Parathyroid adenoma (tissue), 2 donors: ENCODE data around the gene C2orf72.

Experiments
- H2AFZ ChIP-seq: fragments of 300-600 bp; sonication (generic); one replicate; pipeline ENCODE4 v1.7.0; 2017; ENCODE audit warnings: antibody characterized with exemption, mild to moderate bottlenecking
- H3K27ac ChIP-seq: fragments of 300-600 bp; sonication (generic); one replicate; pipeline ENCODE4 v1.7.0; 2017
- H3K27me3 ChIP-seq: fragments of 300-600 bp; sonication (generic); one replicate; pipeline ENCODE4 v1.7.0; 2017; ENCODE audit warnings: low read length; ENCODE audit not compliant: control insufficient read depth, insufficient read depth
- H3K36me3 ChIP-seq: fragments of 300-600 bp; sonication (generic); one replicate; pipeline ENCODE4 v1.7.0; 2017; ENCODE audit warnings: low read length; ENCODE audit not compliant: control insufficient read depth, insufficient read depth
- H3K4me1 ChIP-seq: fragments of 300-600 bp; sonication (generic); one replicate; pipeline ENCODE4 v1.7.0; 2017; ENCODE audit warnings: control low read depth
- H3K4me2 ChIP-seq: fragments of 300-600 bp; sonication (generic); one replicate; pipeline ENCODE4 v1.7.0; 2017; ENCODE audit warnings: low read length
- H3K4me3 ChIP-seq: fragments of 300-600 bp; sonication (generic); one replicate; pipeline ENCODE4 v1.7.0; 2017; ENCODE audit warnings: low read depth, low read length
- H3K79me2 ChIP-seq: fragments of 300-600 bp; sonication (generic); one replicate; pipeline ENCODE4 v1.7.0; 2017; ENCODE audit warnings: control low read depth
- H3K9ac ChIP-seq: fragments of 300-600 bp; sonication (generic); one replicate; pipeline ENCODE4 v1.7.0; 2017; ENCODE audit warnings: mild to moderate bottlenecking
- H3K9me3 ChIP-seq: fragments of 300-600 bp; sonication (generic); one replicate; pipeline ENCODE4 v1.7.0; 2017; ENCODE audit warnings: low read length; ENCODE audit not compliant: control insufficient read depth
- TF ChIP-seq, protein P1 (sequence below): fragments of 300-600 bp; sonication (generic); IDR thresholded peaks from one replicate; pipeline ENCODE4 v1.7.0; 2017; ENCODE audit warnings: antibody characterized with exemption, mild to moderate bottlenecking
- donor health status: primary hyperparathyroidism.

C2orf72 gene

DNA sequence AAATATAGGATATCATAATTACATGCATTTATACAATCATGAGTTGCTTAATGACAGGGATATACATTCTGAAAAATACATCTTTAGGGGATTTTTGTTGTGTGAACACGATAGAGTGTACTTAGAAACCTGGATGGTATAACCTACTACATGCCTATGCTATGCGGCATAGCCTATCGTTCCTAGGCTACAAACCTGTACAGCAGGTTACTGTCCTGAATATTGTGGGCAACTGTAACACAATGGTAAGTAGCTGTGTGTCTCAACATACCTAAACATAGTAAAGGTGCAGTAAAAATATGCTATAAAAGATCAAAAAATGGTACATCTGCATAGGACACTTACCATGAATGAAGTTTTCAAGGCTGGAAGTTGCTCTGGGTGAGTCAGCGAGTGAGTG lies 6.5 kb downstream of the C2orf72 start:
- TF ChIP-seq, protein P1, sequence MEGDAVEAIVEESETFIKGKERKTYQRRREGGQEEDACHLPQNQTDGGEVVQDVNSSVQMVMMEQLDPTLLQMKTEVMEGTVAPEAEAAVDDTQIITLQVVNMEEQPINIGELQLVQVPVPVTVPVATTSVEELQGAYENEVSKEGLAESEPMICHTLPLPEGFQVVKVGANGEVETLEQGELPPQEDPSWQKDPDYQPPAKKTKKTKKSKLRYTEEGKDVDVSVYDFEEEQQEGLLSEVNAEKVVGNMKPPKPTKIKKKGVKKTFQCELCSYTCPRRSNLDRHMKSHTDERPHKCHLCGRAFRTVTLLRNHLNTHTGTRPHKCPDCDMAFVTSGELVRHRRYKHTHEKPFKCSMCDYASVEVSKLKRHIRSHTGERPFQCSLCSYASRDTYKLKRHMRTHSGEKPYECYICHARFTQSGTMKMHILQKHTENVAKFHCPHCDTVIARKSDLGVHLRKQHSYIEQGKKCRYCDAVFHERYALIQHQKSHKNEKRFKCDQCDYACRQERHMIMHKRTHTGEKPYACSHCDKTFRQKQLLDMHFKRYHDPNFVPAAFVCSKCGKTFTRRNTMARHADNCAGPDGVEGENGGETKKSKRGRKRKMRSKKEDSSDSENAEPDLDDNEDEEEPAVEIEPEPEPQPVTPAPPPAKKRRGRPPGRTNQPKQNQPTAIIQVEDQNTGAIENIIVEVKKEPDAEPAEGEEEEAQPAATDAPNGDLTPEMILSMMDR: no peak
- Histone ChIP-seq H3K4me1 (no peaks in the 10 kb centered on the region), H3K9me3 (no peaks in the 10 kb centered on the region), H3K79me2 (no peaks in the 10 kb centered on the region), H3K9ac (no peak overlapping the region), H3K27me3 (no peaks in the 10 kb centered on the region), H3K4me3 (no peak overlapping the region), H3K36me3 (no peaks in the 10 kb centered on the region), H2AFZ (no peak overlapping the region), H3K4me2 (no peak overlapping the region), H3K27ac (no peak overlapping the region)

DNA sequence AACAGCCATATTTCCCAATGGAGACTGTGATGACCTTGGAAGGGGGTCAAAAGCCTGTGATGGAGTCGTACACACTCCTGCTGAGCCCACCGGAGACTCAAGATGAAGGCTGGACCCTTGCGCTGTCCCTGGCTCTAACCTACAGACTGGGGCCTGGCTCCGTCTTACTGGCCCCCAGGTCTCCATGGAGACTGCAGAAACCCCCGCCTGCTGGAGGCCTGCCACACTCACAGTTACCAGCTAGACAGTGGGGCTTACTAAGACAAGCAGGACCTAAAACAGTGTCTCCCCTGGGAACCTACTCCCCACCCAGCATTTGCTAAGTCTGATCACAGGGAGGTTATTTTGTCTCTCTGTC lies 9.6 kb downstream of the C2orf72 start:
- TF ChIP-seq, protein P1: no peak
- H3K4me1 ChIP-seq: no peaks in the 10 kb centered on the region
- no peaks in the 10 kb centered on the region for H3K27me3 ChIP-seq
- no peaks in the 10 kb centered on the region for H3K9me3 ChIP-seq
- no peak overlapping the region for H3K4me3 ChIP-seq
- H3K4me2 ChIP-seq: no peak overlapping the region
- no peaks in the 10 kb centered on the region for H3K36me3 ChIP-seq
- H2AFZ ChIP-seq: no peak overlapping the region
- H3K9ac ChIP-seq: no peak overlapping the region
- no peak overlapping the region for H3K27ac ChIP-seq
- H3K79me2 ChIP-seq: no peaks in the 10 kb centered on the region

DNA sequence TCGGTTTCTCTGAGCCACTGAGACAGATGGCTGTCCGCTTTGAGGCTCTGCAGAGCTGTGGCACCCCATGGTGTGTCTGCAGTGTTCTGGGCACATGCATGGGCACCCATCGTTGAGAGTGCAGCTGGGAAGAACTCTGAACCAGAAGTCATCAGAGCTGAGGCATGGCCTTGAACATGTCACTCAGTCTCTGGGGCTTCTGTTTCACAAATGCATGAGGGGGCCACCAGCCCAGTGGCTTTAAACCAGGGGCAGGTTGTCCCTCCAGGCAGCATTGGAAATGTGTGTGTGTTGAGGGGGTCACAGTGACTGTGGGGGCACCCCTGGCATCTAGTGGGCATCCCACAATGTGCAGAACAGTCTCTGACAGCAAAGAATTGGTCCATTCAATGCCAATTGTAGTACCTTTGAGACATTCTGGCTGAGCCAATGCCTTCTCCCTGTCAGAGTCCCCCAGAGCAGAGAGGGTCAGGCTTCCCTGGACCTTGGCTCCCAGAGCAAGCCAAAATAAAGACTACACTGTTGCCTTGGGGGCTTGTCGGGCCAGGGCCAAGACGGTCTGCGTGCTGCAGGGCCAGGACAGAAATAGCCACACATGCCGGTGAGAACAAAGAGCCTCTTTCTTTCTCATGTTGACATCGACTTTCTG lies 10.1 kb downstream of the C2orf72 start:
- no peak overlapping the region for H3K27ac ChIP-seq

DNA sequence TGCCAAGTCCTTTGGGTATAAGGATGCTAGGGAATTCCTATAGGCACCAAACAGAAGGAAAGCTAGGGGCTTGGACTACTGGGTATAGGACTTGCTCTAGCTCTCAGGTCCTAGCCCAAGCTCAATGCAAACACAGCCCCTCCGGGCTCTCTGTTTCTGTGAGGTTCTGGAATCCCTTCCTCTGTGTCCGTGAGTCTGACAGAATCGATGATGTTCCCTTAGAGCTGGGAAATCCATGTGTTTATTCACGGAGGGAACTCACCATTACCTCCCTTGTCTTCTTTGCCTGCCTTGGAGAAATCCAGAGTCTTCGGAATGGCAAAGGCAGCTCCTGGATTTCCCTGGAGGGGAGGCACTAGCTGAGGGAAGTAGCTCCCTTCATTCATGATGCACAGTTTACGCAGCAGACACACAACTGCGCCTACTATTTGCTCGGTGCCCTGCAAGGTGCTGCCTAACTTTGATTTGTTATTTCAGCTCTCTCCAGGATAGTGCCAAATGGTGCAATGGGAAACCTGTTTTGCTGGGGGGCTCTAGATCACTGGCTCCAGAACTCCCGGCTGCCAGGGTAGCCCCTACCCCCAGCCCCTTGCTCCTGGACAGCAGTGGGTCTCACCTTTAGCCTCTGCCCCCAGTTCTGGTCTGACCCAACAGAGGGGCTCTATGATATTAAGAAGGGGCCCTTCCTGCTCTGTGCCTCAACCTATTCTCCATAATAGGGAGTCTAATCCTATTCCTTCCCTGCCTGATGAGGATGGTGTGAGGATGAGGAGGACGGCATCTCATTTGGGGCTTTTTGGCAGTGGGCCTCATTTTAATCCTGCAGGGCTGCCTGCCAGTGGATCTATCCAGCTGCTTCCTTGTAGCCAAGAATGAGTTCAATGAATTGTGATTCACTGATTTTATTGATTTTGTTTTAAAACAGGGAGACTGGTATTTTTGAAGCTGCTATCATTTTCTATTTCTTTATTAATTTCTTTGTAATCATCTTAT lies 10.9 kb downstream of the C2orf72 start:
- no peaks in the 10 kb centered on the region for H3K9me3 ChIP-seq

More for the DNA sequence above, 10.1 kb downstream of the C2orf72 start:
- no peaks in the 10 kb centered on the region for H3K27me3 ChIP-seq
- H3K4me3 ChIP-seq: no peak overlapping the region
- H3K4me1 ChIP-seq: peaks cover 2% of the 10 kb centered on the region
- H3K9me3 ChIP-seq: no peaks in the 10 kb centered on the region
- no peak overlapping the region for H3K9ac ChIP-seq
- H2AFZ ChIP-seq: no peak overlapping the region
- TF ChIP-seq, protein P1: no peak
- H3K79me2 ChIP-seq: no peaks in the 10 kb centered on the region
- H3K36me3 ChIP-seq: no peaks in the 10 kb centered on the region
- no peak overlapping the region for H3K4me2 ChIP-seq

More for the DNA sequence above, 10.9 kb downstream of the C2orf72 start:
- Histone ChIP-seq H3K27me3 (no peaks in the 10 kb centered on the region), H3K79me2 (no peaks in the 10 kb centered on the region), H2AFZ (no peak overlapping the region), H3K4me3 (no peak overlapping the region), H3K36me3 (no peaks in the 10 kb centered on the region), H3K4me2 (no peak overlapping the region), H3K9ac (no peak overlapping the region), H3K4me1 (peaks cover 4% of the 10 kb centered on the region), H3K27ac (no peak overlapping the region)
- TF ChIP-seq, protein P1: no peak
